Neural cell (in vitro differentiated cells): ENCODE measurements around the gene ARHGEF16. TPM values are rescaled to one million over a fixed set of nuclear protein-coding genes. Genes with fewer than 3 reads are reported as not detected.

Experiments
- H2AFZ ChIP-seq: fragments of 200-600, 300-800 bp; sonication (generic), shearing (Covaris generic); 2 replicates; pipeline ENCODE4 v1.6.0; 2014; ENCODE audit warnings: low read depth, mild to moderate bottlenecking, antibody characterized with exemption, low read length, moderate library complexity
- H3F3A ChIP-seq: fragments of 200-600 bp; shearing (Covaris generic); 2 replicates; pipeline ENCODE4 v1.6.1; 2016; ENCODE audit warnings: mild to moderate bottlenecking, moderate library complexity, mixed read lengths, antibody characterized with exemption, low read length; ENCODE audit not compliant: insufficient read depth, poor library complexity, severe bottlenecking
- H3K27ac ChIP-seq: fragments of 200-600, 300-800 bp; sonication (generic), shearing (Covaris generic); 2 replicates; pipeline ENCODE4 v1.5.1; 2014; ENCODE audit warnings: mild to moderate bottlenecking, low read length, moderate library complexity
- H3K27me3 ChIP-seq: fragments of 300-800, 200-600 bp; sonication (generic), shearing (Covaris generic); 2 replicates; pipeline ENCODE4 v1.6.0; 2014; ENCODE audit warnings: mild to moderate bottlenecking, low read depth, low read length, moderate library complexity; ENCODE audit not compliant: insufficient read depth
- H3K36me3 ChIP-seq: fragments of 300-800, 200-600 bp; sonication (generic), shearing (Covaris generic); 2 replicates; pipeline ENCODE4 v1.5.1; 2014; ENCODE audit warnings: mild to moderate bottlenecking, antibody characterized with exemption, low read length, moderate library complexity; ENCODE audit not compliant: insufficient read depth
- H3K4me2 ChIP-seq: fragments of 300-800, 200-600 bp; sonication (generic), shearing (Covaris generic); 2 replicates; pipeline ENCODE4 v1.6.0; 2014; ENCODE audit warnings: mild to moderate bottlenecking, low read length
- H3K4me3 ChIP-seq: fragments of 300-800, 200-600 bp; sonication (generic), shearing (Covaris generic); 2 replicates; pipeline ENCODE4 v1.5.1; 2014; ENCODE audit warnings: mild to moderate bottlenecking, low read length, moderate library complexity
- H3K79me2 ChIP-seq: fragments of 200-600 bp; shearing (Covaris generic); replicated peaks from 2 replicates; pipeline ENCODE4 v1.6.0; 2014; ENCODE audit warnings: mild to moderate bottlenecking, low read length, moderate library complexity; ENCODE audit not compliant: insufficient read depth
- H3K9ac ChIP-seq: fragments of 300-800, 200-600 bp; sonication (generic), shearing (Covaris generic); 2 replicates; pipeline ENCODE4 v1.6.1; 2016; ENCODE audit warnings: mild to moderate bottlenecking, low read length, mixed read lengths
- H3K9me2 ChIP-seq: fragments of 200-600 bp; shearing (Covaris generic); 2 replicates; pipeline ENCODE4 v1.6.1; 2016; ENCODE audit warnings: mild to moderate bottlenecking, low read length, mixed read lengths; ENCODE audit not compliant: insufficient read depth
- H3K9me3 ChIP-seq: fragments of 200-600, 300-800 bp; sonication (generic), shearing (Covaris generic); 2 replicates; pipeline ENCODE4 v1.6.1; 2016; ENCODE audit warnings: mild to moderate bottlenecking, mixed run types, low read length, moderate library complexity, mixed read lengths
- H4K20me1 ChIP-seq: fragments of 200-600 bp; shearing (Covaris generic); 2 replicates; pipeline ENCODE4 v1.6.1; 2016; ENCODE audit warnings: mild to moderate bottlenecking, mixed run types; ENCODE audit not compliant: insufficient read depth
- CTCF ChIP-seq: fragments of 450-650 bp; IDR thresholded peaks from 2 replicates; pipeline ENCODE4 v1.5.1; 2014; ENCODE audit warnings: antibody characterized with exemption, mild to moderate bottlenecking, moderate library complexity; ENCODE audit not compliant: poor library complexity, severe bottlenecking
- EZH2 ChIP-seq: fragments of 200-600, 300-800 bp; shearing (Covaris generic), sonication (generic); IDR thresholded peaks from 2 replicates; pipeline ENCODE4 v1.6.1; 2014; ENCODE audit warnings: antibody characterized with exemption, low read length, borderline replicate concordance, mild to moderate bottlenecking; ENCODE audit not compliant: insufficient read depth, poor library complexity, severe bottlenecking
- MXI1 ChIP-seq: fragments of 450-650 bp; conservative IDR thresholded peaks from 2 replicates; pipeline ENCODE4 v1.6.1; 2014; ENCODE audit warnings: antibody characterized with exemption, mild to moderate bottlenecking; ENCODE audit not compliant: poor library complexity, severe bottlenecking
- POLR2AphosphoS5 ChIP-seq: IDR thresholded peaks from 2 replicates; pipeline ENCODE4 v1.6.1; 2012
- RAD21 ChIP-seq: fragments of 450-650 bp; conservative IDR thresholded peaks from 2 replicates; pipeline ENCODE4 v1.6.1; 2014; ENCODE audit warnings: antibody characterized with exemption, mild to moderate bottlenecking, moderate library complexity
- REST ChIP-seq: IDR thresholded peaks from 2 replicates; pipeline ENCODE4 v1.6.1; 2012; ENCODE audit warnings: borderline replicate concordance
- SMC3 ChIP-seq: fragments of 450-650 bp; conservative IDR thresholded peaks from 2 replicates; pipeline ENCODE4 v1.6.1; 2014; ENCODE audit warnings: antibody characterized with exemption, mild to moderate bottlenecking, moderate library complexity; ENCODE audit not compliant: poor library complexity
- TAF1 ChIP-seq: IDR thresholded peaks from 2 replicates; pipeline ENCODE4 v1.6.1; 2012; ENCODE audit warnings: low read depth
- polyA plus RNA-seq: library from polyadenylated mRNA; depleted of rRNA; stranded (reverse); fragments of >200 nt; gene quantifications from 2 replicates; pipeline ENCODE4 v1.2.3, GENCODE V29; 2014

The ARHGEF16 gene
- polyA plus RNA-seq, 1 donor from 2014 or later = 0.64 TPM

- H3K27me3 ChIP-seq = no peaks in the 10 kb centered on the region
- no peaks in the 10 kb centered on the region for H4K20me1 ChIP-seq
- no peaks in the 10 kb centered on the region for H3K36me3 ChIP-seq
- H3K9me2 ChIP-seq = no peaks in the 10 kb centered on the region
- H3K27ac ChIP-seq = no peak overlapping the region
- no peaks in the 10 kb centered on the region for H3F3A ChIP-seq
- TF ChIP-seq CTCF = no peak
- H3K9ac ChIP-seq = no peak overlapping the region
- H3K4me2 ChIP-seq = no peak overlapping the region
- no peak overlapping the region for H2AFZ ChIP-seq
- no peaks in the 10 kb centered on the region for H3K79me2 ChIP-seq
- H3K4me3 ChIP-seq = no peak overlapping the region
- H3K9me3 ChIP-seq = peaks cover 5% of the 10 kb centered on the region
Observed at GRCh38 chr1:3418600-3418999, 35.9 kb upstream of the ARHGEF16 start.

- no peak overlapping the region for H2AFZ ChIP-seq
- H3K4me2 ChIP-seq = no peak overlapping the region
- H3K9me3 ChIP-seq = peaks cover 5% of the 10 kb centered on the region
- no peaks in the 10 kb centered on the region for H3K27me3 ChIP-seq
- H3K27ac ChIP-seq = no peak overlapping the region
- no peaks in the 10 kb centered on the region for H3F3A ChIP-seq
- no peaks in the 10 kb centered on the region for H3K9me2 ChIP-seq
- no peaks in the 10 kb centered on the region for H3K36me3 ChIP-seq
- TF ChIP-seq CTCF = no peak
- no peak for TF ChIP-seq EZH2
- no peak for TF ChIP-seq MXI1
- no peak for TF ChIP-seq SMC3
- TF ChIP-seq TAF1 = no peak
- TF ChIP-seq RAD21 = no peak
- no peak for TF ChIP-seq POLR2AphosphoS5
- no peak overlapping the region for H3K4me3 ChIP-seq
- H3K9ac ChIP-seq = no peak overlapping the region
- H3K79me2 ChIP-seq = no peaks in the 10 kb centered on the region
- H4K20me1 ChIP-seq = no peaks in the 10 kb centered on the region
Observed at GRCh38 chr1:3419415-3420204, 34.9 kb upstream of the ARHGEF16 start.

- no peaks in the 10 kb centered on the region for H3K27me3 ChIP-seq
- H3K4me2 ChIP-seq = no peak overlapping the region
- H3K9me2 ChIP-seq = no peaks in the 10 kb centered on the region
- peaks cover 5% of the 10 kb centered on the region for H3K9me3 ChIP-seq
- no peak overlapping the region for H3K27ac ChIP-seq
- no peaks in the 10 kb centered on the region for H3F3A ChIP-seq
- no peak overlapping the region for H3K4me3 ChIP-seq
- H2AFZ ChIP-seq = no peak overlapping the region
- H4K20me1 ChIP-seq = no peaks in the 10 kb centered on the region
- TF ChIP-seq REST = no peak
- TF ChIP-seq TAF1 = no peak
- no peak for TF ChIP-seq POLR2AphosphoS5
- no peak for TF ChIP-seq CTCF
- no peaks in the 10 kb centered on the region for H3K79me2 ChIP-seq
- H3K36me3 ChIP-seq = no peaks in the 10 kb centered on the region
- no peak overlapping the region for H3K9ac ChIP-seq
Observed at GRCh38 chr1:3420218-3420951, 34.1 kb upstream of the ARHGEF16 start.
